C4-2B (cell line): ENCODE measurements around the gene GPR137B.

Source experiments
- CTCF ChIP-seq: fragments of 450-650 bp; conservative IDR thresholded peaks from 2 replicates; pipeline ENCODE4 v1.5.1; 2017; ENCODE audit warnings: mild to moderate bottlenecking
- ZFX ChIP-seq: fragments of 450-650 bp; IDR thresholded peaks from 2 replicates; pipeline ENCODE4 v1.6.1; 2017

GRCh38 chr1:236103059-236103458 is 39.3 kb upstream of the GPR137B start:
- TF ChIP-seq CTCF (no peak), ZFX (no peak)
